SU-DHL-6 (cell line): ENCODE measurements around the gene SLC23A2.

Source experiments
- H2AFZ ChIP-seq: fragments of 200-600 bp; sonication (generic); 2 replicates; pipeline ENCODE4 v1.6.1; 2014; ENCODE audit warnings: low read depth, mild to moderate bottlenecking, moderate library complexity, mixed read lengths, antibody characterized with exemption, low read length; ENCODE audit not compliant: severe bottlenecking
- H3F3A ChIP-seq: fragments of 200-600 bp; shearing (Covaris generic); 2 replicates; pipeline ENCODE4 v1.6.0; 2016; ENCODE audit warnings: antibody characterized with exemption, mild to moderate bottlenecking; ENCODE audit not compliant: insufficient read depth
- H3K27ac ChIP-seq: fragments of 200-600 bp; sonication (generic); 2 replicates; pipeline ENCODE4 v1.5.1; 2016; ENCODE audit warnings: low read depth, mild to moderate bottlenecking, low read length, moderate library complexity, mixed read lengths
- H3K27me3 ChIP-seq: fragments of 200-600 bp; sonication (generic), shearing (Covaris generic); 2 replicates; pipeline ENCODE4 v1.6.0; 2014; ENCODE audit warnings: mild to moderate bottlenecking, low read length
- H3K36me3 ChIP-seq: fragments of 200-600 bp; sonication (generic); 2 replicates; pipeline ENCODE4 v1.6.1; 2014; ENCODE audit warnings: mild to moderate bottlenecking, low read length, mixed read lengths
- H3K4me2 ChIP-seq: fragments of 300-600, 200-600 bp; shearing (Covaris generic), sonication (generic); 2 replicates; pipeline ENCODE4 v1.6.0; 2014; ENCODE audit warnings: low read length, low read depth, mild to moderate bottlenecking; ENCODE audit not compliant: poor library complexity, severe bottlenecking
- H3K4me3 ChIP-seq: fragments of 200-600 bp; sonication (generic); 2 replicates; pipeline ENCODE4 v1.5.1; 2014; ENCODE audit warnings: antibody characterized with exemption, low read length, mild to moderate bottlenecking, mixed read lengths; ENCODE audit not compliant: insufficient read depth, poor library complexity, severe bottlenecking
- H3K79me2 ChIP-seq: fragments of 200-600 bp; sonication (generic); 2 replicates; pipeline ENCODE4 v1.6.1; 2014; ENCODE audit warnings: mild to moderate bottlenecking, low read length, moderate library complexity; ENCODE audit not compliant: insufficient read depth
- H3K9ac ChIP-seq: fragments of 200-600 bp; sonication (generic); 2 replicates; pipeline ENCODE4 v1.7.0; 2014; ENCODE audit warnings: mild to moderate bottlenecking, low read length
- H3K9me2 ChIP-seq: fragments of 200-600 bp; sonication (generic); replicated peaks from 2 replicates; pipeline ENCODE4 v1.6.1; 2014; ENCODE audit warnings: low read length; ENCODE audit not compliant: insufficient read depth
- H3K9me3 ChIP-seq: fragments of 200-600 bp; sonication (generic); 2 replicates; pipeline ENCODE4 v1.6.1; 2014; ENCODE audit warnings: low read length, mixed read lengths; ENCODE audit not compliant: insufficient read depth
- H4K20me1 ChIP-seq: fragments of 200-600 bp; sonication (generic); 2 replicates; pipeline ENCODE4 v1.6.1; 2014; ENCODE audit warnings: low read depth, mild to moderate bottlenecking, antibody characterized with exemption, low read length, moderate library complexity, mixed read lengths
- CTCF ChIP-seq: fragments of 200-600 bp; sonication (generic); IDR thresholded peaks from one replicate; pipeline ENCODE4 v1.5.1; 2017; ENCODE audit warnings: antibody characterized with exemption, mild to moderate bottlenecking, low read length, moderate library complexity; ENCODE audit not compliant: insufficient read depth, poor library complexity, severe bottlenecking
- EZH2phosphoT487 ChIP-seq: fragments of 200-600 bp; sonication (generic), shearing (Covaris generic); conservative IDR thresholded peaks from 2 replicates; pipeline ENCODE4 v1.6.1; 2018; ENCODE audit warnings: mild to moderate bottlenecking, antibody characterized with exemption, low read length, moderate library complexity, mixed read lengths

Gene SLC23A2

GRCh38 chr20:5044075-5044620, 42.8 kb upstream of the SLC23A2 start:
- H3K9me3 ChIP-seq, result no peaks in the 10 kb centered on the region
- no peak overlapping the region for H3K4me3 ChIP-seq
- no peak for TF ChIP-seq EZH2phosphoT487
- H4K20me1 ChIP-seq, result no peaks in the 10 kb centered on the region
- no peaks in the 10 kb centered on the region for H3K36me3 ChIP-seq
- H3K4me2 ChIP-seq, result no peak overlapping the region
- H3K79me2 ChIP-seq, result no peaks in the 10 kb centered on the region
- no peaks in the 10 kb centered on the region for H3K9me2 ChIP-seq
- no peak overlapping the region for H3K27ac ChIP-seq
- H3F3A ChIP-seq, result no peaks in the 10 kb centered on the region
- no peak overlapping the region for H3K9ac ChIP-seq
- H2AFZ ChIP-seq, result no peak overlapping the region
- H3K27me3 ChIP-seq, result no peaks in the 10 kb centered on the region

- Histone ChIP-seq H3K4me3 (no peak overlapping the region), H3K9ac (no peak overlapping the region), H3K27me3 (no peaks in the 10 kb centered on the region), H2AFZ (no peak overlapping the region), H3K4me2 (no peak overlapping the region), H4K20me1 (no peaks in the 10 kb centered on the region), H3K79me2 (no peaks in the 10 kb centered on the region), H3F3A (no peaks in the 10 kb centered on the region), H3K9me3 (no peaks in the 10 kb centered on the region), H3K9me2 (no peaks in the 10 kb centered on the region), H3K36me3 (no peaks in the 10 kb centered on the region), H3K27ac (no peak overlapping the region)
- TF ChIP-seq CTCF (no peak), EZH2phosphoT487 (no peak)
Measured at GRCh38 chr20:5041433-5041832, 40.1 kb upstream of the SLC23A2 start.

GRCh38 chr20:5040345-5040744, 39.0 kb upstream of the SLC23A2 start:
- Histone ChIP-seq H4K20me1 (no peaks in the 10 kb centered on the region), H3K27me3 (no peaks in the 10 kb centered on the region), H3K79me2 (no peaks in the 10 kb centered on the region), H3K9me2 (no peaks in the 10 kb centered on the region), H2AFZ (no peak overlapping the region), H3F3A (no peaks in the 10 kb centered on the region), H3K9ac (no peak overlapping the region), H3K9me3 (no peaks in the 10 kb centered on the region), H3K4me2 (no peak overlapping the region), H3K4me3 (no peak overlapping the region), H3K36me3 (no peaks in the 10 kb centered on the region), H3K27ac (no peak overlapping the region)
- TF ChIP-seq EZH2phosphoT487 (no peak), CTCF (no peak)

GRCh38 chr20:5039889-5040288, 38.6 kb upstream of the SLC23A2 start:
- Histone ChIP-seq H3K9me3 (no peaks in the 10 kb centered on the region), H3K36me3 (no peaks in the 10 kb centered on the region), H3K79me2 (no peaks in the 10 kb centered on the region), H2AFZ (no peak overlapping the region), H3K4me2 (no peak overlapping the region), H3K27me3 (no peaks in the 10 kb centered on the region), H3K9me2 (no peaks in the 10 kb centered on the region), H4K20me1 (no peaks in the 10 kb centered on the region), H3K27ac (no peak overlapping the region), H3F3A (no peaks in the 10 kb centered on the region), H3K9ac (no peak overlapping the region), H3K4me3 (no peak overlapping the region)
- no peak for TF ChIP-seq CTCF
